ENCODE data around the gene KRT85.
A peak's percentile ranks its signal among the peaks of the same experiment; 100 is the strongest.
"Not testable (repeated sequence)": the region's sequence is repeated elsewhere in the genome, so short reads cannot be mapped to it uniquely, and the experiment has no call there.

Gene KRT85

DNA sequence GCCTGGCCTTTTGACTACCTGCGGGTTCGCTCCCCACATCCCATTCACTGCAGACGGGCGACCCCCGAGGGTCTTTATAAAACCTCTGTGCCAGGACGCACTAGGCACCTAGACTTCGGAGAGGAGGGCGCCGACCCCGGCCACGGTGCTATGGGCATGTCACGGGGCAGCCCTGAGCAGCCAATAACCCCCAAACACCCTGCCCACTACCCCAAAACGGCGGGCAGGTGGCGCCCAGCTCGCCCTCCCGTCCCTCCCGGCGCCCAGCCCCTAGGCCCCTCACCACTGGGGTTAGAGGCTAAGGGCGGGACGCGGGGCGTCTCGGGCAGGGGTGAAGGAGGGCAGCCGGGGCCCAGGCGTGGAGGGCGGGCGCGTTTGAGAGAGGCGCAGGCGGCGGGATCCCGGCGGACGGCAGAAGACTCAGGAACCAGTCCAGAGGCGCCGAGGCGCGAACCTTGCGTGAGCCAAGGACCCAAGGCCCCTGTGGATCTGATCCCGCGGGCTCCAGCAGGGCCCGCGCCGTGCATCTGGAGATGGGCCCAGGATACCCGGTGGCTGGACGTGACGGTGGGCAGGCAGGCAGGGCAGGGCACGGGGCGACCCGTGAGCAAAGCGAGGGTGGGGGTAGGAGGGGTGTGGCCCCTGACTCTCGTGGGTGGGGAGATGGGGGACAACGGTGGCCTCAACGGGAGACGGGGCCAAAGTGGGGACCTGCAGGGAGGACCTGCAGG lies 11.1 kb downstream of the KRT85 start:
- TF ChIP-seq GATA1 (IDR thresholded peaks at IDR 0.05; ENCODE audit: low read depth, low read length), result no peak
- no peak for TF ChIP-seq POLR2A (IDR thresholded peaks at IDR 0.05; ENCODE audit: low read length)
- no peak for DNase-seq

DNA sequence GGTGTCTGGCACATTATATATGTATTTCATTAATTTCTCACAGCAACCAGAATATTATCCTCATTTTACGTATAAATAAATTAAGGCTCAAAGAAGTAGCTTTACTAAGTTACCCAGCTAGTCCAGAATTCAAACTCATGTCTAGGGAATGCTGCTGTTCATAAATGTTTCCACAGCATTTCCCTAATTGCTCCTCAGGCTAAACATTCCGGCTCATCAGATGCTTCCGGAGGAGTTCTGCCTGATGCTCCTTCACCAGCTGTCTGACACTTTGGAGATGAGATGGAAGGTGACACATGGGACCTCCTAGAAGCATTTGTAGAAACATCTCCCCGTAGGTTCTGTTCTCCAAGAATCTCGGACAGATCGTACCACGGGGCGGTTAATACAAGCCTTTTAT lies 12.1 kb downstream of the KRT85 start:
- no peak for TF ChIP-seq POLR2A (IDR thresholded peaks at IDR 0.05; ENCODE audit: low read length)
- no peak for TF ChIP-seq GATA1 (IDR thresholded peaks at IDR 0.05; ENCODE audit: low read depth, low read length)
- DNase-seq, result no peak

DNA sequence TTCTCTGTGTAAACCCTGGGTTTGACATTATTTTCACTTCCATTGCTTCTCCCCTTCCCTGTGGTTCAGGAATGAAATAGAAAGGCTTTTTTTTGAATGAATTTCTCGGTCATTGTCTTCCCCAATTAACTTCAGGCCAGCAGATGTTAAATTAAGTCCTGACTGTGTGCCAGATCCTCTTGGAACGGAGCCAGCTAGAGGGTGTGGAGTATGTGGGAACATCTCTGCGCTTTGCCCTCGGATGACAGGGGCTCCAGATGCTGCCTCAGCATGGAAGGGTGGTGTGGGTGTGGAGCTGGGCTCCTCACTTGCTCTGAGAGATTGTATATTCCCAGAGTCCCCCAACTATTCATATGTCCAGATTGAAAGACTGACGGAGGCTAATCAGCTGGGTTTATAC lies 13.1 kb downstream of the KRT85 start:
- DNase-seq, result peak in 1 of 2 experiments; percentile 6

DNA sequence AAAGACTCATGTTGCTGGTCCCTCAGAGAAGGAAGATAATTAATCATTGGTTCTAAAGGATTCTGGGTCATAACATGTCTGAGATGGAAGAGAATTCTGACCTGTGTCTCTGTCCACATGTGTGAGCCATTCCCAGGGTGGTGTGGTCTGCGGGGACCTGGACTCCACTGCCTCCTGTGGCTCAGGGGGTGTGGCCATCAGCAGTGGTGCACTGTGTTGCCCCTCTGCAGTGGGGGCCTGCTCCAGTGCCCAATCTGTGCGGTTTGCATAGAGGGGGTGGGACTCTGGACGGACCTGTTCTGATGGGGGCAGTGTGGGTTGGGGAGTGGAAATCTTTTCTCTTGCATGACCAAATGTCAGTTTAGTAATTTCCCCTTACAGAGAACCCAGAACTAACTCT lies 13.5 kb downstream of the KRT85 start:
- TF ChIP-seq GATA1 (IDR thresholded peaks at IDR 0.05; ENCODE audit: low read depth, low read length), result no peak
- TF ChIP-seq POLR2A (IDR thresholded peaks at IDR 0.05; ENCODE audit: low read length), result no peak

More for the DNA sequence above, 13.1 kb downstream of the KRT85 start:
- TF ChIP-seq GATA1 (IDR thresholded peaks at IDR 0.05; ENCODE audit: low read depth, low read length), result no peak
- TF ChIP-seq POLR2A (IDR thresholded peaks at IDR 0.05; ENCODE audit: low read length), result no peak

DNA sequence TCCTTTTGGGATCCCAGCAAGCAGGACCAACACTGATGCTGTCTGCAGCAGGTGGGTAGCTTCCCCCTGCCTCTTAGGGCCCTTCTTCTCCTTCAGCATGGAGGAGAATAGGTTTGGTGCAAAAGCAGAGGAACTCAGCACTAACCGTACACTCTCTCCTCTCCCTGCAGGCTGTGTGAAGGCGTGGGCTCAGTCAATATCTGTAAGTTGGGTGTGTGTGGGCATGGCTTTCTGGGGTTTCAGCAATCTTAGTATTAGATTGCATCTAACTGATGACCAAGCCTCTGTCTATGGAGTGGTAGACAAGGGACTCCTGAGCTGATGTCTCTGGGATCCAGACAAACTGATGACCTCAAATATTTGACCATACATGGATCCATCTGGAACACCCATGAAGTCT lies 14.3 kb downstream of the KRT85 start:
- no peak for DNase-seq
- TF ChIP-seq POLR2A (IDR thresholded peaks at IDR 0.05; ENCODE audit: low read length) (no peak), GATA1 (IDR thresholded peaks at IDR 0.05; ENCODE audit: low read depth, low read length) (no peak)

More for the DNA sequence above, 13.5 kb downstream of the KRT85 start:
- no peak for DNase-seq

DNA sequence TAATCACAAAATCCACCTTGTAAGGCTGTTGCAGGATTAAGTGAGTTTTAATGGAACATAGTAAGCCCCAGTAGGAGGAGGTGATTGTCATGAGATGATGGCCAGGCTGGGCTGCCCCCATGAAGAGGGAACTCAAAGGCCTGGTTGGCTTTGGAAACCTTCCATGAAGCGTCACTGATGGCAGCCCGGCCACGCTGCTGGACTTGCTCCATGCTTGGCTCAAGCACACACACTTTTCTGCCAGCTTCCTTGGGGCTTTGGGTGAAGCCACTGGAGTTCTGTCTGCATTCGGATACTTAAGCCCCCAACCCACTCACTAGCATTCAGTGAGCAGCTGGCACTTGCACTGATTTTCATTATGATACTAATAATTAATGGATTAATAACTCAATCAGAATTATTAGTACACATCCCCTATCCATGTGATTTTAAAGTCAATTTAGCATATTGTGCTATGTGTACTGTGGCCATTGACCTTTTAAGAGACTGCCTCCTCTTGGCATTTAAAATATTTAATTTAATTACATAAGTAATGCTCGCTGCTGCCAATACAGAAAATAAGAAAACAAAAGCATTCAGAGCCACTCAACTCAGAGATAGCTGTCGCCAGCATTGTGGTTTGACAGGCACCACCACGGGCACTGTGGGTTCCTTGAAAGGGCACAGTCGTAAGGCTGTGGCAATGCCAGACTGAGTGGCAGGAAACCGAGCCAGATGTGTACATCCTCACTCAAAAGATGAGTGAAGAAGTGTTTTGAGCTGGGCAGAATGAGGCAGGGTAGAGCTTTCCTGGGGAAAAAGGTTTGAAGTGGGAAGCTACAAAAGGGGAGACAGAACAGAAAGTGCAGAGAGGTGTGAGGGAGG lies 15.9 kb downstream of the KRT85 start:
- TF ChIP-seq GATA1 (IDR thresholded peaks at IDR 0.05; ENCODE audit: low read depth, low read length) (no peak), POLR2A (IDR thresholded peaks at IDR 0.05; ENCODE audit: low read length) (no peak)
- DNase-seq, result no peak

DNA sequence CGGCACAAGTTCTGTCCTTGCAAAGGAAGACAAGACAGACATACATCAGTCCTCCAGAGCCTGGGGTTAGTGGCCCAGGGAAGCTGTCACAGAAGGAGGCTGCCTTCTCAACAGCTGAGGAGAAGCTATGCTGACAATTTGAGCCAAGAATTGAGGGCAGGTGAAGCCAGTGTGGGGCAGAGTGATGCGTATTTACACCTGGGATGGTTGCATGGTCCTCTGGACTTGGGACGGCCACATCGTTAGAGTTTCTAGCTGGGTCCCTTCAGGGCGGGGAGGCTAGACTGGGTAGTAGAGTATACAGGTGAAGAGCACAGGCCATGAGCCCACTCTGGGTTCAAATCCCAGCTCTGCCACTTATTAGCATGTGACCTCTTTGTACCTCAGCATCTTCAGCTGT lies 16.5 kb downstream of the KRT85 start:
- no peak for TF ChIP-seq GATA1 (IDR thresholded peaks at IDR 0.05; ENCODE audit: low read depth, low read length)
- no peak for DNase-seq

DNA sequence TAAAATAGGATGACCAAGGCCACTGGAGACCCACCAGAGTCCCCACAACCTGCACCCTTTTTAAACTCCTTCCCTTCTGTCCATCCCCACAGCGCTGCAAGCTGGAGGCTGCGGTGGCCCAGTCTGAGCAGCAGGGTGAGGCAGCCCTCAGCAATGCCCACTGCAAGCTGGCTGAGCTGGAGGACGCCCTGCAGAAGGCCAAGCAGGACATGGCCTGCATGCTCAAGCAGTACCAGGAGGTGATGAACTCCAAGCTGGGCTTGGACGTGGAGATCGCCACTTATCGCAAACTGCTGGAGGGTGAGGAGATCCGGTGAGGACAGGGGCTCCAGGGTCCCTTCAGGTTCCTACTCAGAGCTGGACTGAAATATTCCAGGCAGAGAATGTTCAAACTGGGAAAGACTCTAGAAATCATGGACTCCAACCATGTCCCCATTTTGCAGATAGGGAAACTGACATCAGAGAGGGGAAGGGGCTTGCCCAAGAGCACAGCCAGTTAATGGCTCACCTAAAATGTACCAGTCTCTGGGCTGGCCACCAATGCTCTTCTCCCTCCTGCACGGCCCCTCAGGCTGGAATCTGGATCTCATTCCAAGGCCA lies 17.2 kb downstream of the KRT85 start:
- TF ChIP-seq GATA1 (IDR thresholded peaks at IDR 0.05; ENCODE audit: low read depth, low read length), result no peak
- no peak for TF ChIP-seq POLR2A (IDR thresholded peaks at IDR 0.05; ENCODE audit: low read length)
- DNase-seq, result no peak

DNA sequence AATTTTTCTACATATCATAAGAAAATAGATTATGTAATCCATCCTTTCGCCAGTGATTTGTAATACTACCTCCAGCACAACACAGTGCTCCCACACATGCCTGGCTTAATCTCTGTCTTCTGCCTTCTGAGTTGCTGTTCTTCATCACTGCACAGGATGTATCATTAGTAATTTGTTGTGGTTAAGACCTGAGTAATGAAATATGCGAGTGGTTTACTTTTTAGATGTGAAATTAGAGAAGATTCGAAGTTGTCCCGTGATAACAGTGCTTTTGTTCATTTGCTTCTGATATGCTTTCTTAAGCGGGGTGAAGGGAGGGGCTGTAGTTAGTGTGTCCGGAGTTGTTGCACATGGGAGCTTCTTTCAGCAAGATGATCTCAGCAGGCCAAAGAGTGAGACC lies 18.1 kb downstream of the KRT85 start:
- no peak for DNase-seq
- no peak for TF ChIP-seq GATA1 (IDR thresholded peaks at IDR 0.05; ENCODE audit: low read depth, low read length)

DNA sequence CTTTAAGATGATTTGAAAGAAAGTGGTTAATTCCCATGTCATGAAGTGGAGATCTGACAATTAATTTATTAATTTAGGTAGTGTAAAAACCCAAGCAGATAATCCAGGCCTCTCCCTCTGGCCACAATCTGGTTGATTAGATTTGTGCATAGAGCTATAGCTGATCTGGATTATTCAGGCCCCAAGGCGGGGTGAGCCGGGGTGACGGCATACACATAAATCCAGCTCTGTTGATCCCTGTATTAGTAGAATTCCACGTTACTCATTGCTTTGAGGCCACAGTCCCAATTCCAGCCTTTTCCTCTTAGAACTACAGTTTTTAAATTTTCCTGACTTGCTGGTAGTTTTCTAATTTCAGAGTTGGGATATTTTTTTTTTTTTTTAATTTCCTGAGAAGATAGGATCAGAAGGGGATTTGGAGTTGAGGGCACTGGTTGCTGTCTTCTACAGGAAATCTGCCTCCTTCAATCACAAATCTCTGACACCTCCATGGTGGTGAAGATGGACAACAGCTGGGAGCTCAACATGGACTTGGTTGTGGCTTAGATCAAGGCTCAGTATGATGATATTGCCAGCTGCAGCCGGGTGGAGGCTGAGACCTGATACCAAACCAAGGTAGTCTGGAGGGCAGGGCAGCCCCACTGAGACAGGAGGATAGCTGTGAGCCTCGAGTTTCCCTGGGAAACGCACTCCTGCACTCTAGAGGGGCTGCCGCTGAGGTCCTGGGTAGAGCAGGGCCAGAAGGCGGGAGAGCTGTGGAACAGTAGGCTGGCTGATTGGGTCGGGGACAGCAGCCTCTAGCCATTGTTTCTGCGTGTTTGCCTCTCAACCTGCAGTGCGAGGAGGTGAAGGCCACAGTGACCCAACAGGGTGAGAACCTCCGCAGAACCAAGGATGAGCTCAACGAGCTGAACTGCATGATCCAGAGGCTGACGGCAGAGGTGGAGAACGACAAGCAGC lies 19.4 kb downstream of the KRT85 start:
- no peak for DNase-seq
- no peak for TF ChIP-seq GATA1 (IDR thresholded peaks at IDR 0.05; ENCODE audit: low read depth, low read length)
- no peak for TF ChIP-seq POLR2A (IDR thresholded peaks at IDR 0.05; ENCODE audit: low read length)

DNA sequence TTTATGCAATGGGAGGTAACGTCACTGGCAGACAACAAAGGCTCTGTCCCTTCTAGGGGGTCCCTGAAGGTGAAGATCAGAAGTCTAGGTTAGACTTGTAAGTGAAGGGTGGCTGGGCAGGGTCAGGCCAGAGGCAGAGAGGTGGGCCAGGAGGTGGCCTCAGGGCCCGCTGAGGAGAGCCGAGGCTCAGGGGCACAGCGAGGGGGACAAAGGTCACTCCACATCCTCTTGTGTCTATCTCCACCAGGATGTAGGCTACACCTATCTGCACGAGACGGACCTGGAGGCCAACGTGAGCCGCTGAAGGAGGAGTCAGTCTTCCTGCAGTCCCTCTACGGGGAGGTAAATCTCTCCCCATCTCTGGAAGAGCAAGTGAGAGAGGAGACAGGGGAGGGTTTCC lies 20.3 kb downstream of the KRT85 start:
- DNase-seq, result no peak
- TF ChIP-seq GATA1 (IDR thresholded peaks at IDR 0.05; ENCODE audit: low read depth, low read length), result no peak
- no peak for TF ChIP-seq POLR2A (IDR thresholded peaks at IDR 0.05; ENCODE audit: low read length)

DNA sequence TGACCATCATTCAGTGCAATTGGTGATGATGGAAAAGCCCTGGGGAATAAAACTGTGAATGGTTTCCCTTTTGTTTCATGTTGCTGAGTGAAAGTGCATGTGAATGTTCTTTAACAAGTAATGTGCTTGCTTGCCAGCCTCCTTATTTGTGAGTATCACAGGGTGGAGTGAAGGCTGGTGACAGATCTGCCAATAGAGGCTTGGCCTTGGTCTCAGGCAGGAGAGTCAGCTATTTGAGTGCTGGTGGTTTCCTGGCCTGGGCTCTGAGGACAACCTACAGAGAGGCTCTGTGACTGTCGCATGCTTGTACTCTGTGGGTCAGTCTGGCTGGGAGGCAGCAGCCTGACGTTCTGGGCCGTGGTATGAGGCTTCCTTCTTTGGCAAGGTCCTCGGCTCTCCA lies 20.7 kb downstream of the KRT85 start:
- TF ChIP-seq GATA1 (IDR thresholded peaks at IDR 0.05; ENCODE audit: low read depth, low read length) (no peak), POLR2A (IDR thresholded peaks at IDR 0.05; ENCODE audit: low read length) (no peak)
- DNase-seq, result no peak

DNA sequence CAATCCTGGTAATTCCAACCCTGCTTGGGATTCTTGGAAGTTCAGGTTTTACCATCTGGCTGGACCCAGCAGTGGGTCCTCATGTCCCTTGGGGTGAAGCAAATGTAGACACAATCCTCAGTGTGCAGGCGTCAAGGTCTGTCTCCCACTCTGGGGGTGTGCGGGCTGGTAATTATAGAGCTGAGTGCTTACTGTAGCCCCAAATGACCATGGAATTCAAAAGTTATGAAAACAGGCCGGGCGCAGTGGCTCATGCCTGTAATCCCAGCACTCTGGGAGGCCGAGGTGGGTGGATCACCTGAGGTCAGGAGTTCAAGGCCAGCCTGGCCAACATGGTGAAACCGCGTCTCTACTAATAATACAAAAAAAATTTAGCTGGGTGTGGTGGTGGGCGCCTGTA lies 22.2 kb downstream of the KRT85 start:
- DNase-seq, result not testable (repeated sequence)

DNA sequence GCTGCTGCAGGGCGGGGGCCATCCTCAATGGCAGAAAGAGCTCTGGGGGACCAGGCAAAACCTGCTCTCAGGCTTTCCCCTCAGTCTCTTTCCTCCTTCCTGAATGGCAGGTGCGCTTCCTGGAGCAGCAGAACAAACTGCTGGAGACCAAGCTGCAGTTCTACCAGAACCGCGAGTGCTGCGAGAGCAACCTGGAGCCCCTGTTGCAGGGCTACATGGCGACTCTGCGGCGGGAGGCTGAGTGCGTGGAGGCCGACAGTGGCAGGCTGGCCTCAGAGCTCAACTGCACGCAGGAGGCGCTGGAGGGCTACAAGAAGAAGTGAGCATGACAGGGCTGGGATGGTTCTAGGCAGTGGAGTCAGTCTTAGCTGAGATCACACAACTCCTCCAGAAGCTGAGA lies 23.2 kb downstream of the KRT85 start:
- TF ChIP-seq GATA1 (IDR thresholded peaks at IDR 0.05; ENCODE audit: low read depth, low read length) (no peak), POLR2A (IDR thresholded peaks at IDR 0.05; ENCODE audit: low read length) (no peak)
- DNase-seq, result no peak
